Left kidney (tissue), 8 donors: ENCODE results near the gene CBL. TPM values are rescaled to one million over a fixed set of nuclear protein-coding genes. Genes with fewer than 3 reads are reported as not detected.
"Not testable (repeated sequence)": the region's sequence is repeated elsewhere in the genome, so short reads cannot be mapped to it uniquely, and the experiment has no call there.

Experiments used
- DNase-seq: peaks from one replicate; pipeline ENCODE4 v3.0.0-alpha.2; 2013
- long read RNA-seq, 8 donors: transcript quantifications; one replicate each; lab custom pipeline, GENCODE V29; 2026
- polyA plus RNA-seq: library from polyadenylated mRNA; unstranded; fragments of 120-200 nt; gene quantifications from one replicate; pipeline ENCODE4 v1.2.1, GENCODE V29; 2013; ENCODE audit not compliant: insufficient read length

Gene CBL
- 24.4 TPM for polyA plus RNA-seq
- long read RNA-seq, donor 1, full-length matches to known transcripts: 1 of 30 reads
- long read RNA-seq, donor 1, partial matches to known transcripts: 22 of 30 reads
- long read RNA-seq, donor 1, other reads (novel, unspliced or antisense): 7 of 30 reads
- long read RNA-seq, donor 2, full-length matches to known transcripts: 1 of 1 reads
- long read RNA-seq, donor 2, partial matches to known transcripts: 0 of 1 reads
- long read RNA-seq, donor 2, other reads (novel, unspliced or antisense): 0 of 1 reads
- long read RNA-seq, donor 3, full-length matches to known transcripts: 1 of 7 reads
- long read RNA-seq, donor 3, partial matches to known transcripts: 6 of 7 reads
- long read RNA-seq, donor 3, other reads (novel, unspliced or antisense): 0 of 7 reads
- long read RNA-seq, donor 4: 0 reads
- long read RNA-seq, donor 5, partial matches to known transcripts: 7 of 12 reads
- long read RNA-seq, donor 5, other reads (novel, unspliced or antisense): 5 of 12 reads
- long read RNA-seq, donor 6, partial matches to known transcripts: 0 of 7 reads
- long read RNA-seq, donor 6, other reads (novel, unspliced or antisense): 7 of 7 reads
- long read RNA-seq, donor 7, full-length matches to known transcripts: 4 of 4 reads
- long read RNA-seq, donor 7, partial matches to known transcripts: 0 of 4 reads
- long read RNA-seq, donor 7, other reads (novel, unspliced or antisense): 0 of 4 reads
- long read RNA-seq, donor 8: 0 reads

DNA sequence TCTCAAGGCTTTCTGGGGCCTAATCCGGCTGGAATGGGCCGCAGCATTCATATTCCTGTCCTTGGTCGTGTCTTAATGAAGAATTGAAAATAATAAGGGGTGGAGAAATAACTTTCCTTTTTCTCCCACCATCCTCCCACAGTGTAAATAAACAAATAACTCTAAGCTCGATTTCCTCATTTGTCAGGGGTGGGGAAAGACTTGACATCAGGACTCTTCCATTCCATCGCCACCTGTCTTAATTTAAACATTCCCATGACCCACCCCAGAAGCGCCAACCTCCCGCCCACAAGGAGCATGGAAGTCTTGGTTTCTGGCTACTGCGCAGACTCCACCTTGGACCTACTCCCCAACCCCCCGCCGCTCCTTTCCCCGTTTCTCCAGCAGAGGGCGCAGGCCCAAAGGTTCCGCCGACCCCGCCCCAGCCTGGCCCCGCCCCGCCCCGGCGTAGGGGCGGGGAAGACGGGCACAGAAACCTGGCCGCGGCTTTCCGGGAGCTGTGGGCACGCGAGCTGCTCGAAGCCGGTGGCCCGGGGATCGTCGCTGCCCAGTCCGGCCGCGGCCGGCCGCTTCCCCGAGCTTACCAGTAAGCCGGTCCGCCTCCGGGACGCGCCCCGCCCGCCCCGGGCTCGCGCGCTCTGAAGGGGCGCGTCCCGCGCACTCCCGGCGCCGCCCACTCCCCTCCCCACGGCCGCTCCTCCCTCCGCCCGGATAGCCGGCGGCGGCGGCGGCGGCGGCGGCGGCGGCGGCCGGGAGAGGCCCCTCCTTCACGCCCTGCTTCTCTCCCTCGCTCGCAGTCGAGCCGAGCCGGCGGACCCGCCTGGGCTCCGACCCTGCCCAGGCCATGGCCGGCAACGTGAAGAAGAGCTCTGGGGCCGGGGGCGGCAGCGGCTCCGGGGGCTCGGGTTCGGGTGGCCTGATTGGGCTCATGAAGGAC, at the start of gene CBL:
CBL (plus strand) TSS at position 766 of the 937 bp plus-strand sequence; CDS start at position 845, 79 bp downstream.
- peak; percentile 93 for DNase-seq

DNA sequence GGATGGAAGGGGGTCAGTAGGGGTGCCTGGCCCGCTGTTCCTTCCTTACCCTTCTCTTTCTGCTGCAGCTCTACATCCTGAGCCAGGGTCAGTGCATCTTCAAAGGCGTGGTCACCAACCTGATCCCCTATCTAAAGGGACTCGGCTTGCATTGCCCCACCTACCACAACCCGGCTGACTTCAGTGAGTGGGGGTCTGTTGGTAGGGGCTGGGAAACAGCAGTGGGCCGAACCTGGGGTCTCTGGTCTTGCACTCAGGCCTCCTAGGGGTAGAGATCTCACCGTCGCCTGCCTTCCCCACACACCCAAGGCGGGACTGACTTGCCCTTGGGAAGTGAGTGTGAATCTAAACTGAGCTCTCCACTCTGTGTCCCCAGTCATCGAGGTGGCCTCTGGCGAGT, 49.6 kb upstream of the CBL start:
- no peak for DNase-seq

DNA sequence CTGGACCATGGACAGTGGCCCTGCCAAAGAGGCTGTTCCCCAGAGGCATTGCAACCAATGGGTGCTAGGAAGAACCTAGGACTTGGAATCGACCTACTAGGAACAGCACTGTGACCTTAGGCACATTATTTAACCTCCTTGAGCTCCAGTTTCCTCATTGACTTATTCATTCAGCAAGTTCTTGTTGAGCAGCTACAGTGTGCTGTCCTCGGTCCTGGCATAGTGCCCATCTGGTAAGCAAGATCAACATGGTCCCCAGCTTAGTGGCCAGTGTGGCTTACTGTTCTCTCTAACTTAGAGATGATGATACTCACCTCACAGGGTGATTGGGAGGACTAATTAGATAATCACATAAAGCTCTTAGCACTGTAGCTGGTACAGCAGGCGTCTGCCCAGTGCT, 49.1 kb upstream of the CBL start:
- no peak for DNase-seq

DNA sequence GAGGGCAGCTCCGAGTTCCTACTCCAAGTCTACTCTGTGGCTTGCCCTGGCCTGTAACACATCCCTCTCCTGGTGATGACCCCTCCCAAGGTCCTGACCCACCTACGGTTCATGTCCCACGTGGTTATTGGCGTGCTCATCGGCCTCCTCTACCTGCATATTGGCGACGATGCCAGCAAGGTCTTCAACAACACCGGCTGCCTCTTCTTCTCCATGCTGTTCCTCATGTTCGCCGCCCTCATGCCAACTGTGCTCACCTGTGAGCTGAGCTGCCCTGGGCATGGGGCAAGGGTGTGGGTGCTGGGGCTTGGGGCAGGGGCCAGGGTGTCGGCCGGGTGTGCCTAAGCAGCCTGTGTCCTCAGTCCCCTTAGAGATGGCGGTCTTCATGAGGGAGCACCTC, 47.7 kb upstream of the CBL start:
- DNase-seq: no peak

DNA sequence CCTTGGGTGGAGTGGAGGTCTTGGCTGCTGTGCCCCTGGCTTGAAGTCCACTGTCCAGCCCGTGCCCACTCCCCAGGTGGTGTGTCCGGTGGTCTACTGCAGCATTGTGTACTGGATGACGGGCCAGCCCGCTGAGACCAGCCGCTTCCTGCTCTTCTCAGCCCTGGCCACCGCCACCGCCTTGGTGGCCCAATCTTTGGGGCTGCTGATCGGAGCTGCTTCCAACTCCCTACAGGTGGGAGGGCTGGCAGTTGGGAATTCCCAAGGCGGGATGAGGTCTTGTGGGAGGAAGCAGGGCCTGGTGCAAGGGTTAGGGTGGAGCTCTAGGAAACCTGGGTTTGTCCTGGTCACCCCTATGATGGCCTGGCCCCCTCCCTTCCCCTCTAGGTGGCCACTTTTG, 46.0 kb upstream of the CBL start:
- DNase-seq: no peak

DNA sequence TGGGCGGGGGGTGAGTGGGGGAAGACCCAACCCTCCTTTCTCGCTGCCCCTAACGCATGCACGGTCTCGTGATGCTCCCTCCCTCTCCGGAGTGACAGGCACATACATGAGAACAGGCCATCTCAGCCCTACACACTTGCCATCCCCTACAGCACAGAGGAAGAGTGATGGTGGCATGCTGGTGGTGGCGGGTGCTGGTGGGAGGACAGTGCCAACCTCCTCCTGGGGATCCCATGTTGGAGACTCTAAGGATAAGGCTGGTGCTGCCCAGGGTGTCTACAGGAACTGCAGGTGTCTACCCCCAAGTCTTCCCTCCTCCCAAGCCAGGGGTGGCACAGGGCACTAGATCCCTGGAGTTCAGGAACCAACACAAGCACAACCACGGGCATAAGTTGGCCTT, 44.3 kb upstream of the CBL start:
- DNase-seq: no peak

DNA sequence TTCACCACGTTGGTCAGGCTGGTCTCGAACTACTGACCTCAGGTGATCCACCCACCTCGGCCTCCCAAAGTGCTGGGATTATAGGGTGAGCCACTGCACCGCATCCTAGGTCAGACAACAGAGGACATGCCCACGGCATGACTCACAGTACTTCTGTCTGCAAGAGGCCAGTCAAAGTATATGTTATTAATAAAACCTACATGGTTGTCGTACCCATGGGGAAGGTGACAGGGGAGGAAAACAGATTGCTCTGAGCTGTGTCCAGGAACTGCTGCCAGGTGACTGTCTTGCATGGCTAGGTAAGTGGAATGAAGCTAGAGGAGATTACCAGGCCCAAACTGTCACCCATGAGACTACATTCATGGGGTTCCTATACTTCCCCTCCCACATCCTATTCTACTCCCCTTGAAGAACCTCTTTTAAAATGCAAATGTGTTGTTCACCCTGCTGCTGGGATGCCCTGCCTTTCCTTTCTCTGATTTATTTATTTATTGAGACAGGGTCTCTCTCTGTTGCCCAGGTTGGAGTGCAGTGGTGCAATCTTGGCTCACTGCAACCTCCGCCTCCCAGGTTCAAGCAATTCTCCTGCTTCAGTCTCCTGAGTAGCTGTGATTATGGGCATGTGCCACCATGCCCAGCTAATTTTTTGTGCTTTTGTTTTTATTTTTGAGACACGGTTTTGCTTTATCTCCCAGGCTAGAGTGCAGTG, 39.6 kb upstream of the CBL start:
- DNase-seq: peak; percentile 29

DNA sequence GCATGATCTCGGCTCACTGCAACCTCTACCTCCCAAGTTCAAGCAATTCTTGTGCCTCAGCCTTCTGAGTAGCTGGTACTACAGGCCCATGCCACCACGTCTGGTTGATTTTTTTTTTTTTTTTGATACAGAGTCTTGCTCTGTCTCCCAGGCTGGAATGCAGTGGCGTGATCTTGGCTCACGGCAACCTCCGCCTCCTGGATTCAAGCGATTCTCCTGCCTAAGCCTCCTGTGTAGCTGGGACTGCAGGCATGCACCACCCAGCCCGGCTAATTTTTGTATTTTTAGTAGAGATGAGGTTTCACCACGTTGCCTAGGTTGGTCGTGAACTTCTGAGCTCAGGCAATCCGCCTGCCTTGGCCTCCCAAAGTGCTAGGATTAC, 39.1 kb upstream of the CBL start:
- not testable (repeated sequence) for DNase-seq

DNA sequence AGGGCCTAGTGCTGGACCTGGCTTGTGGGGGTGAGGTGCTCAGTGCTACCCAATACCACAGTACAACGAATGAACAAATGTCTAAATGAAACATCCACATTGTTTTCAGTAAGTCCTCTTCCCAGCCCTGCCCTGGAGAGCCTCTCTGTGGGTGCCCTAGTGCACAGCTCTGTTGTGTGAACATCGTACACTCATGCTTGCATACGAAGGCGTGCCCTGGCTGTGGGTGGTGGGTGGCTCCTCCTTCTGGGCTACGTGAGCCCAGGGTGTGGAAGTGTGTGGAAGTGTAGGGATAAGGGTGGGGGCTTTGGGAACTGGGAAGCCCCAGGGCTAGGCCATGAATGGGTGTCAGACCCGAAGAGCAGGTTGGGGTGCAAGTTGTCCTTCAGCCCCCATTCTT, 38.2 kb upstream of the CBL start:
- DNase-seq: no peak

DNA sequence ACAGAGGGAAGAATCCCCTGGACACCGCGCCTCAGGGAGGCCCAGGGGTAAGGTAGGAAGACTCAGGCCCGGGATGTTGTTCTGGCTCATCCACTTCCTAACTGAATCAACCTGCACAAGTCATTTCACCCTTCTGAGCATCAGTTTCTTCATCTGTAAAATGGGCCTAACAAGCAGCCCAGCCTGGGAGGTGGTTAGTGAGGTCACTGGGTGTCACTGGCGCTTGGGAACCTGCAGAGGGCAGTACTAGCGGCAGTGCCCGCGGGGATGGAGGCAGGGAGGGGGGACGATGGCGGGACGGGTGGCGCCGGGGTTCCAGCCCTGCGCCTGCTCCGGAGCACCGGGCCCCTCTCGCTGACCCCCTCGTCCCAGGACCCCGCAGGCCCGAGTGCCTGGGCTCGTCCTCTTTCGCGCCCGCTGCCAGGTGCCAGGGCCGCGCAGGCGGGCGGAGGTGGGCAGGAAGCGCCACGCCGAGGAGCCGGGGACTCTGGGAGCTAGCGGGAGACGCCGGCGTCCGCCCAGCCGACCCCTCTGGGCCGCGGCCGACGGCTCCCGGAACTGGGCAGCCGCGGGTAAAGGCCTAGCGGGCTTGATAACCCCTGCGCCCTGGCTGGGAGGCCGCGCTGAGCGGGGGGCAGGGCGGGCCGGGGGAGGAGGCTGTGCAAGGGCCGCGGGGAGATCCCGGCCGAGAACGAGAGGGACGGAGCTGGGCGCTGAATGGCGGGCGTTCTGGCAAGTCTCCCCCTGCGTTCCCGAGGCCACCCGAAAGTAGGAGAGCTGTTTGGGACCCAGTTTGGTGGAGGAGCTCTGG, 37.5 kb upstream of the CBL start, which contains the start of gene NLRX1:
NLRX1 (plus strand) TSS at position 255 of the 811 bp plus-strand sequence. CDS start 2,679 bp downstream, outside the sequence.
- DNase-seq: peak; percentile 77

DNA sequence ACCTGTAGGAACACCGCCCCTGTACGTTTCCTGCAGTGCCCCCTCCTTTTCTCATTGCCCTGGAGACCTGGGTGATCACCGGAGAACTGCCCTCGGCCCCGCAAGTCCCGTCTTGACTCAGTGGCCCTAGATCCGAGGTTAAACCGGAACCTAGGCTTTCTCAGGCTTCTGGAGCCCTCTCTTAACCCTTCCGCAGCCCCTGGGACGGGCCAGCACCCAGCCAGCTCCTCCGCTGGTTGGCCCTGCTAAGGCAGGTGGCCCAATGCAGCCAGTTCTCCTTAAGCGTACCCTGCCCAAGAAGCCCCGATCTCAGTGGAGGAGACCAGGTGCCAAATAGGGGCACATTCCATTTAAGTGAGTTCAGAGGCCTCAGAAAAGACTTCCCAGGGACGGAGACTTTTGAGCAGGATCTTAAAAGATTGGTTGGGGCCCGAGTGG, 36.8 kb upstream of the CBL start:
- no peak for DNase-seq

DNA sequence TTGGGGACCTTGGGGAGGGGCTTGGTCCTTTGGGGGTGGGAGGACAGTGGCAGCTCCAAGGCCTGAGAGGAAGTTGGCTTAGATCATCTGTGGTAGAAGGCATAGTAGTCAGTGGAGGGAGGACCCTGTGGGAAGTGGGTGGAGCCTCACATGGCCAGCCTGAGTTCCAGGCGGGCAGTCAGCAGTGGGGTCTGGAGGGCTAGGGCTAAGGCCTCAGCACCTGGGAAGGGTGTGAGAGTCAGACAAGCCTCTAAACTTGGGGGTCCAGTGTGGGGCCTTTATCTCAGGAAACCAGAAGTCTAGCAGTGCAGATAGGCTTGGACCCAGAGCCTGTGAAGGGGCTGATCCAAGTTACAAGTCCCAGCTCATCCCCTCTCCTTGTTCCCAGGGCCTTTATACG, 33.6 kb upstream of the CBL start:
- no peak for DNase-seq

DNA sequence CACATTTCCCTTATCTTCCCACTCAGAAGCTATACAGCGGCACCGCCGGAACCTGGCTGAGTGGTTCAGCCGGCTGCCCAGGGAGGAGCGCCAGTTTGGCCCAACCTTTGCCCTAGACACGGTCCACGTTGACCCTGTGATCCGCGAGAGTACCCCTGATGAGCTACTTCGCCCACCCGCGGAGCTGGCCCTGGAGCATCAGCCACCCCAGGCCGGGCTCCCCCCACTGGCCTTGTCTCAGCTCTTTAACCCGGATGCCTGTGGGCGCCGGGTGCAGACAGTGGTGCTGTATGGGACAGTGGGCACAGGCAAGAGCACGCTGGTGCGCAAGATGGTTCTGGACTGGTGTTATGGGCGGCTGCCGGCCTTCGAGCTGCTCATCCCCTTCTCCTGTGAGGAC, 32.7 kb upstream of the CBL start:
- DNase-seq: no peak

DNA sequence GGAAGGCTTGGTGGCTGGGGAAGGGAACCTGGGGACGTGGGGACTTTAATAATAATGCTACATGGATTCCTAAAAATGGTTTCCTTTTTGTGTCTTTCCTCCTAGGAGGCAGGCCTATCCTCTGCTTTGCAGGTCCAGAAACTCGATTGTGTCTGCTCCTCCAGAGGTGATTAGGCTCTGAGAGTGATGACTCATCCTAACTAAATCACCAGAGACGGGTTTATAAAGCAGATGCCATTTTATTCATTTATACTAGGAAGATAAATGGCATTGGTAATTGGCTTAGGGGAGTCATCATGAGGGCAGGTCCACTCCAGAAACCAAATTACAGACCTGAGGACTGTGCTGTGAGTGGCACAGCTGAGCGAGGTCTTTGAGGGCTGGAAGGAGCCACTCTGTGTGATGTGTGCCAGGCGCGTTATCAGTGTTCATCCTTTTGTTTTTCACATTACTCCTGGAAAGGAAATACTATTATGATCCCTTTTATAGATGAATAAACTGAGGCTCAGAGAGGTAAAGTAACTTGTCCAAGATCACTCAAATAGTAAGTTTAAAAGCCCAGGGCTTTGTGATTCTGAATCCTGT, 30.6 kb upstream of the CBL start:
- DNase-seq: no peak

DNA sequence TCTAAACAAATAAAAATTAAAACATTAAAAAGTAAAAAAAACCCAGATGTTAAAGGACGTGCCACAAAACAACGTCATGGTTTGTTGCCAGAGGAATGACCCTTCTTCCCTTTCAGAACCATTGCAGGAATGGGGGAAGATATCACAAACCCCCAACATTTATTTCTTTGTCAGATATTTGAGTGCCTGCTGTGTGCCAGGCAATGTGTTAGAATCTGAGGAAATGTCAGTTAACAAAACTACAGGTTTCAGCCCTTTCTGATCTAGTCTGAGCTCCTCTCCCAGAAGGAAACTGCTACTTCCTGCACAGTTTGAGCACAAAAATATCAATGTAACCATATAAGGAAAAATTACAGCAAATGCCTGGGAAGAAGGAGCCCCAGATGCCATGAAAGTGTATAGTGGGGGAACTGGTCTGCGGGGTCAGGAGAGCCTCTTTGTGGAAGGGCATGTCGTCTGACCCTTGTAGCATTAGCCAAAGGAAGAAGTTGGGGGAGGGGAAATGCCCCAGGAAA, 27.9 kb upstream of the CBL start:
- DNase-seq: no peak

DNA sequence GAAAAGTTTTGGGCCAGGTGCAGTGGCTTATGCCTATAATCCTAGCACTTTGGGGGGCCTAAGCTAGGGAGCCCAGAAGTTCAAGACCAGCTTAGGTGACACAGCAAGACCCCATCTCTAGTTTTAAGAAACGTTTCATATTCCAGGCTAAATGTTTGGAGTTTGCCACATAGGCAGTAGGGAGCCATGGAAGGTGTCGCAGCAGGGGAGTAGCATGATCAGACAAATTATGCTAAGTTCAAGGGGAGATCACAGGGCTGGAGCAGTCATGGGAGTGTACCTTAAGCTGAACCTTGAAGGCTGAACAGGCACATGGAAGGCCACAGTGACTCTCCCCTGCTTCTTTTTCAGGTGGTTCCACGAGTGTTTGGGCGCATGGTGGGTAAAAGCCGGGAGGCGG, 26.8 kb upstream of the CBL start:
- DNase-seq: no peak

DNA sequence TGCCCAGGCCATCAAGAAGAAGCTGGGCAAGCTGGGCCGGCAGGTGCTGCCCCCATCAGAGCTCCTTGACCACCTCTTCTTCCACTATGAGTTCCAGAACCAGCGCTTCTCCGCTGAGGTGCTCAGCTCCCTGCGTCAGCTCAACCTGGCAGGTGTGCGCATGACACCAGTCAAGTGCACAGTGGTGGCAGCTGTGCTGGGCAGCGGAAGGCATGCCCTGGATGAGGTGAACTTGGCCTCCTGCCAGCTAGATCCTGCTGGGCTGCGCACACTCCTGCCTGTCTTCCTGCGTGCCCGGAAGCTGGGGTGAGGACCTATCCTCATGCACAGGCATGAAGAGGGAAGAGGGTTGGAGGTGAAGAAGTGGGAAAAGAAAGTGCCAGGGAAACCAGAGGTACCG, 26.2 kb upstream of the CBL start:
- no peak for DNase-seq

DNA sequence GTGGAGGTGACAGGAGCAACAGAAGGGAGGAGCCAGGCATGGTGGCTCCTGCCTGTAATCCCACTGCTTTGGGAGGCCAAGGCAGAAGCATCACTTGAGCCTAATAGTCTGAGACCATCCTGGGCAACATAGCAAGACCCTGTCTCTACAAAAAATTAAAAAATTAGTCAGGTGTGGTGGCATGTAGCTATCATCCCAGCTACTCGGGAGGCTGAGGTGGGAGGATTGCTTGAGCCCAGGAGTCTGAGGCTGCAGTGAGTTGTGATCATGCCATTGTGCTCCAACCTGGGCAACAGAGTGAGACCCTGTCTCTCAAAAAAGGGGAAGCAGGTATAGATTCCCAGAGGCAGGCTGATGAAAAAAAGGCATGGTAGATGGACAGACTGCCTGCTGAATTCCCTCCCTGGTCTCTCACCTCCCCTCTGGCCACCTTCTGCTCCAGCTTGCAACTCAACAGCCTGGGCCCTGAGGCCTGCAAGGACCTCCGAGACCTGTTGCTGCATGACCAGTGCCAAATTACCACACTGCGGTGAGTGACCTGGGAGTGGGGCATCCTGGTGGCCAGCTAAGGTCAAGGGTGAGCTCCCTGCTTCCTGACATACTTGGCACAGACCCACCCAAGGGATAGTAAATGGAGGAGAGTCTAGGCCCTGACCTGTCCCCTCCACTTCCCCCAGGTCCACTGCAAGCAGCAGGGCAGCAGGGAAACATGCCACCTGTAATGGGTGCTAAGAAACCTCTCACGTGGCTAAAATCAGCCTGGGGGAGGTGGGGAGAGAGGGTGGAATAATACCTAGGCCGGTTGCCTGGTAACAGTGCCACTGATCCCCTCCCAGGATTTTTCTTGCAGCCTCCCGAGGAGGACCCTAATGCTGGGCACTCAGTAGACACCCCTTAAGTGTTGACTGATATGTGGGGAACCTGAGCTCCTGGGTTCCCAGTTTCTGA, 25.1 kb upstream of the CBL start:
- DNase-seq: no peak
